Thyroid gland (tissue), 4 donors: ENCODE results near the gene F13B.

Source experiments
- POLR2A ChIP-seq, 2 donors: fragments of 450-650 bp; IDR thresholded peaks; one replicate each; pipeline ENCODE4 v1.6.1; 2017; ENCODE audit warnings: antibody characterized with exemption in 2 of 2, mild to moderate bottlenecking in 2 of 2, moderate library complexity in 1 of 2
- TF ChIP-seq, protein P1 (sequence below), 6 experiments: fragments of 200-600 bp in 3 of 6; fragments of 450-650 bp in 3 of 6; sonication (generic) in 3 of 6; IDR thresholded peaks; one replicate each; pipeline ENCODE4 v1.5.1; 2016 to 2019; ENCODE audit warnings: antibody characterized with exemption in 6 of 6, mild to moderate bottlenecking in 2 of 6, inconsistent platforms in 1 of 6, moderate library complexity in 1 of 6

DNA sequence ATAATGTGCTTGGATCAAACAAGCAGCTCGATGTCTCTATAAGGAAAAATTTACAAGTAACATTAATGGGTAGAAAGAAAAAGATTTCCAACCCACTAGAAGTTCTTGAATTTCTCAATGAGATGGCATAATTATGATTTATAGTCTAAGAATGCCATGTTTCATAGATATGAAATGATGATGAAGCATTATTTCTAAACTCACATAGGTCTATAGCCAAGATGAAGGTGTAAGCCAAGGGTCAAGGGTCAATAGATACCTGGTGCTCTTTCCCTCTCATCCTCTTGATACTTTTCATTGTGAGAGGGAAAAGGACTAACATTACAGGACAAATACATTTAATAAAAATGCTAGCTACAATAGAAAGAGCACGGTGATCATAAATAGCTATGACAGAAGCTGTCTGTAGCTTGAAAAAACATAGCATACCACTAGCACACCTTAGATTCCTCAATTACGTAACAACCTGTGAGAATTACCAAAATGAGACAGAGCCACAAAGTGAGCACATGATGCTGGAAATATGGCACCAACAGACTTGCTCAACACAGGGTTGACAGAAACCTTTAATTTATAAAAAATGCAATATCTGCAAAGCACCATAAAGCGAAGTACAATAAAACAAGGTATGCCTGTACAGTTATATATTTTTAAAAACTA lies 26.3 kb upstream of the F13B start:
- no peak for TF ChIP-seq POLR2A (IDR thresholded peaks at IDR 0.05)
- TF ChIP-seq, protein P1, sequence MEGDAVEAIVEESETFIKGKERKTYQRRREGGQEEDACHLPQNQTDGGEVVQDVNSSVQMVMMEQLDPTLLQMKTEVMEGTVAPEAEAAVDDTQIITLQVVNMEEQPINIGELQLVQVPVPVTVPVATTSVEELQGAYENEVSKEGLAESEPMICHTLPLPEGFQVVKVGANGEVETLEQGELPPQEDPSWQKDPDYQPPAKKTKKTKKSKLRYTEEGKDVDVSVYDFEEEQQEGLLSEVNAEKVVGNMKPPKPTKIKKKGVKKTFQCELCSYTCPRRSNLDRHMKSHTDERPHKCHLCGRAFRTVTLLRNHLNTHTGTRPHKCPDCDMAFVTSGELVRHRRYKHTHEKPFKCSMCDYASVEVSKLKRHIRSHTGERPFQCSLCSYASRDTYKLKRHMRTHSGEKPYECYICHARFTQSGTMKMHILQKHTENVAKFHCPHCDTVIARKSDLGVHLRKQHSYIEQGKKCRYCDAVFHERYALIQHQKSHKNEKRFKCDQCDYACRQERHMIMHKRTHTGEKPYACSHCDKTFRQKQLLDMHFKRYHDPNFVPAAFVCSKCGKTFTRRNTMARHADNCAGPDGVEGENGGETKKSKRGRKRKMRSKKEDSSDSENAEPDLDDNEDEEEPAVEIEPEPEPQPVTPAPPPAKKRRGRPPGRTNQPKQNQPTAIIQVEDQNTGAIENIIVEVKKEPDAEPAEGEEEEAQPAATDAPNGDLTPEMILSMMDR (IDR thresholded peaks at IDR 0.05) = no peak
